8988T (cell line): ENCODE data around the gene ASTN2.

Experiments
- DNase-seq: peaks from one replicate; pipeline ENCODE4 v3.0.0; 2011

The ASTN2 gene

GRCh38 chr9:116646661-116647514 lies 768.0 kb downstream of the ASTN2 start:
- no peak for DNase-seq

- no peak for DNase-seq
Measured at GRCh38 chr9:116644091-116644688, 770.7 kb downstream of the ASTN2 start.

- no peak for DNase-seq
Measured at GRCh38 chr9:116643691-116644090, 771.2 kb downstream of the ASTN2 start.

GRCh38 chr9:116641292-116642059 lies 773.4 kb downstream of the ASTN2 start:
- DNase-seq: no peak

- no peak for DNase-seq
Measured at GRCh38 chr9:116639251-116639741, 775.6 kb downstream of the ASTN2 start.

- DNase-seq: no peak
Measured at GRCh38 chr9:116635908-116636307, 778.9 kb downstream of the ASTN2 start.

GRCh38 chr9:116632990-116633838 lies 781.6 kb downstream of the ASTN2 start:
- no peak for DNase-seq

GRCh38 chr9:116629634-116630033 lies 785.2 kb downstream of the ASTN2 start:
- DNase-seq: no peak

- DNase-seq: no peak
Measured at GRCh38 chr9:116628716-116629115, 786.1 kb downstream of the ASTN2 start.

- DNase-seq: no peak
Measured at GRCh38 chr9:116627433-116627832, 787.4 kb downstream of the ASTN2 start.

- DNase-seq: no peak
Measured at GRCh38 chr9:116626762-116627161, 788.1 kb downstream of the ASTN2 start.

- no peak for DNase-seq
Measured at GRCh38 chr9:116623715-116624114, 791.1 kb downstream of the ASTN2 start.

GRCh38 chr9:116617389-116617788 lies 797.5 kb downstream of the ASTN2 start:
- no peak for DNase-seq

- no peak for DNase-seq
Measured at GRCh38 chr9:116616304-116616914, 798.4 kb downstream of the ASTN2 start.

- no peak for DNase-seq
Measured at GRCh38 chr9:116608064-116608463, 806.8 kb downstream of the ASTN2 start.

GRCh38 chr9:116605904-116606341 lies 808.9 kb downstream of the ASTN2 start:
- no peak for DNase-seq

- DNase-seq: no peak
Measured at GRCh38 chr9:116605060-116605459, 809.8 kb downstream of the ASTN2 start.

- DNase-seq: no peak
Measured at GRCh38 chr9:116604251-116604650, 810.6 kb downstream of the ASTN2 start.

- DNase-seq: no peak
Measured at GRCh38 chr9:116599342-116599884, 815.4 kb downstream of the ASTN2 start.

- no peak for DNase-seq
Measured at GRCh38 chr9:116596646-116597045, 818.2 kb downstream of the ASTN2 start.

GRCh38 chr9:116594547-116594946 lies 820.3 kb downstream of the ASTN2 start:
- no peak for DNase-seq

- no peak for DNase-seq
Measured at GRCh38 chr9:116592970-116593369, 821.9 kb downstream of the ASTN2 start.
